Measurements from ENCODE around the gene GMDS. TPM values are rescaled to one million over a fixed set of nuclear protein-coding genes. Genes with fewer than 3 reads are reported as not detected.

Gene GMDS
- total and polyA plus RNA-seq, 4 donors = 7.3 to 28.3 (median 16.1) TPM

DNA sequence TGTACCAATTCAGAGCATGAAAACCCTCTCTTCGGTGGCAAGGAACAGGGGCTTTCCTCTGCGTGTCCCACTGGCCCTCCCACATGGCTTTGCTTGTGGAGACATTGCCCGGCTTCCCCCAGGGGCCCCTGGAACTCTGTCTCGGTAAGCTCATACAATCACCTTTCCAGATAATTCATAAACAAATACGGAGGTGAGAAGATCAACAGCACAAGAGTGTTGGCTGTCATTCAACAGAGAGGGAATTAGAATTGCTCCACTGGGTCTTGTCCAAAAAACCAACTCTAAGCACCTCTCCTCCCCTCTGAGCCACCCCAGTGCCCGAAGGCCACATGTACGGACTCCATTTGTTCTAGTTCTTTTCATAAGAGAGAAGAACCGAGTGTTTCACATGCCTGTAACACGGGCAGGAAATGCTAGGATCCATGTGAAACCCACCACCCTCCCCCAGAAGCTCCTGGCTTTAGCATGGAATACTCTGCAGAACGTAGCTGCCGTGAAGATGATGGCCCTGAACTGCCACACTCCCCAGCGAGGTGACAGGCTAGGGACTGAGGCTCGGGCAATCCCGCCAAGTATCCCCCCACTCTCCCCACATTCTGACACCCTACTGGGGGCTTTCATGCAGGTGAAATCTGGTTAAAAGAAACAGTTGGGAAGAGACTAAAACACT, 660.3 kb downstream of the GMDS start:
- peaks cover 0 to 5% (median 0%) of the 10 kb centered on the region in 4 donors for H3K9me3 ChIP-seq (ENCODE audit: control insufficient read depth in 4 of 4, insufficient read depth in 3 of 4, low read length in 3 of 4)
- 75 to 80% methylated on average over 14 of the region's 14 CpGs for WGBS, 2 donors
- no peaks in the 10 kb centered on the region for H3K36me3 ChIP-seq (ENCODE audit: control insufficient read depth in 4 of 4, insufficient read depth in 4 of 4, low read length in 4 of 4)
- H3K4me1 ChIP-seq (ENCODE audit: control insufficient read depth in 5 of 5, insufficient read depth in 5 of 5, low read length in 5 of 5) = no peaks in the 10 kb centered on the region
- DNase-seq (no peak), ATAC-seq (ENCODE audit: insufficient read depth, low FRiP score) (no peak)
- H3K9ac ChIP-seq (ENCODE audit: insufficient read depth in 1 of 2, low read length in 2 of 2) = no peak overlapping the region
- TF ChIP-seq, protein P1, sequence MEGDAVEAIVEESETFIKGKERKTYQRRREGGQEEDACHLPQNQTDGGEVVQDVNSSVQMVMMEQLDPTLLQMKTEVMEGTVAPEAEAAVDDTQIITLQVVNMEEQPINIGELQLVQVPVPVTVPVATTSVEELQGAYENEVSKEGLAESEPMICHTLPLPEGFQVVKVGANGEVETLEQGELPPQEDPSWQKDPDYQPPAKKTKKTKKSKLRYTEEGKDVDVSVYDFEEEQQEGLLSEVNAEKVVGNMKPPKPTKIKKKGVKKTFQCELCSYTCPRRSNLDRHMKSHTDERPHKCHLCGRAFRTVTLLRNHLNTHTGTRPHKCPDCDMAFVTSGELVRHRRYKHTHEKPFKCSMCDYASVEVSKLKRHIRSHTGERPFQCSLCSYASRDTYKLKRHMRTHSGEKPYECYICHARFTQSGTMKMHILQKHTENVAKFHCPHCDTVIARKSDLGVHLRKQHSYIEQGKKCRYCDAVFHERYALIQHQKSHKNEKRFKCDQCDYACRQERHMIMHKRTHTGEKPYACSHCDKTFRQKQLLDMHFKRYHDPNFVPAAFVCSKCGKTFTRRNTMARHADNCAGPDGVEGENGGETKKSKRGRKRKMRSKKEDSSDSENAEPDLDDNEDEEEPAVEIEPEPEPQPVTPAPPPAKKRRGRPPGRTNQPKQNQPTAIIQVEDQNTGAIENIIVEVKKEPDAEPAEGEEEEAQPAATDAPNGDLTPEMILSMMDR (IDR thresholded peaks at IDR 0.05; ENCODE audit: control extremely low read depth, extremely low read depth) = no peak
- no peak overlapping the region for H3K4me3 ChIP-seq
- no peak overlapping the region for H3K27ac ChIP-seq (ENCODE audit: low read depth in 1 of 2, low read length in 1 of 2)
- peaks cover 0 to 3% (median 3%) of the 10 kb centered on the region in 3 donors for H3K27me3 ChIP-seq (ENCODE audit: control insufficient read depth in 3 of 3, insufficient read depth in 3 of 3, low read length in 2 of 3)

DNA sequence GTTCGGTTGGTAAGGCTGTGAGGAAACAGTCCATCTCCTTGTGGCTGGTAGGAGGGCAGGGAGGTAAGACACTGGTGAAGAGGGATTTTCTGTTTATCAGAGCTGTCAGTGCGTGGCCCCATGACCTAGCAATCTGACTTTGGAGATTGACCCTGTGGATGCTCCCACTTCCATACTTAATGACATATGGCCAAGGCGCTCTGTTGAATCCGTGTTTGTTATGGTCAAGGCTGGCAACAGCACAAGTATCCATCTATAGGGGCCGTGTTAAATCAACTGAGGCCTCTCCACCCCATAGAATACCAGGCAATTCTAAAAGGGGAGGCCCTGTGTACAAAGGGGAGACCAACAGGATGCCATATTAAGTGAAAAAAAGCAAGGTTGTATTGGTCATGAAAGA, 661.3 kb downstream of the GMDS start:
- Histone ChIP-seq H3K4me3 (no peak overlapping the region), H3K9ac (ENCODE audit: insufficient read depth in 1 of 2, low read length in 2 of 2) (no peak overlapping the region), H3K4me1 (ENCODE audit: control insufficient read depth in 5 of 5, insufficient read depth in 5 of 5, low read length in 5 of 5) (peaks cover 0 to 2% (median 0%) of the 10 kb centered on the region in 5 donors), H3K9me3 (ENCODE audit: control insufficient read depth in 4 of 4, insufficient read depth in 3 of 4, low read length in 3 of 4) (peaks cover 0 to 5% (median 0%) of the 10 kb centered on the region in 4 donors), H3K27ac (ENCODE audit: low read depth in 1 of 2, low read length in 1 of 2) (no peak overlapping the region), H3K27me3 (ENCODE audit: control insufficient read depth in 3 of 3, insufficient read depth in 3 of 3, low read length in 2 of 3) (peaks cover 0 to 3% (median 3%) of the 10 kb centered on the region in 3 donors), H3K36me3 (ENCODE audit: control insufficient read depth in 4 of 4, insufficient read depth in 4 of 4, low read length in 4 of 4) (no peaks in the 10 kb centered on the region)
- TF ChIP-seq, protein P1 (IDR thresholded peaks at IDR 0.05; ENCODE audit: control extremely low read depth, extremely low read depth) = no peak
- ATAC-seq (ENCODE audit: insufficient read depth, low FRiP score) = no peak
- DNase-seq = no peak
- WGBS, 2 donors = 72 to 86% methylated on average over 5 of the region's 5 CpGs

DNA sequence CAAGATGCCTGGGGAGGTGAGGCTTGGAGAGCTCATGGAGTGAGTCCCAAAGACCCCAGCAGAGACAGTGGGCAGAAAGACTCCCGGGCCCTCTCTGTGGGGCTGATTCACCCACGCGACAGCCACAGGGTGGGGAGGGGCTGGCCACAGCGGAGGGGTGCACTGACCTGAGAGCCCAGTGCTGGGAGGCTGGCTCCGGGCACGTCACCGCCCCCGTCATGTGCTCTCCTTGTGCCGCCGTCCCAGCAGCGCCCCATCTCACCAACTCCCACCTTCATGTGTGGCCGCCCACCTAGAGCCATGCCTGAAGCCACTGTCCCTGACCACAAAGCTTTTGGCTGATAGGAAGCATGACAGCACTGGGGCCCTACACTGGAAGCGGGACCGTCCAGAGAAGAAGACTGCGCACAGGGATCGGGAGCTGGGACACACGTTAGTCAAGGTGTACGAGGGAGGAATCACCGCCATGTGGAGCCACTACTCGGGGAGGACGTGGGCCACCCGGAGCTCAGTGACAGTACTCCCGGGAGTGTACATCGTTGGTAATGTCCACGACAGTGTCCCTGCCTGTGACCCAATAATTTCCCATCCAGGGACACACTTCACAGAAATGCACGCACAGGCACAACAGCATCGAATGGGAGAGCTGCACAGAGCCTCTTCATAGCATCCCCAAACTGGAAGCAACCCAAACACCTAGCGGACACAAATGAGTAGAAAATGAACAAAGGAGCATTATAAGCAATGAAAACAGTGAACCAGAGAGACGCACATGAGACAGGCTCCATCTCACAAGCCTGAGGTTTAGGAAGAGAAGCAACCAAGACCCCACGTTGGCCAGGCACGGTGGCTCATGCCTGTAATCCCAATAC, 664.0 kb downstream of the GMDS start:
- peaks cover 0 to 3% (median 0%) of the 10 kb centered on the region in 3 donors for H3K27me3 ChIP-seq (ENCODE audit: control insufficient read depth in 3 of 3, insufficient read depth in 3 of 3, low read length in 2 of 3)
- H3K27ac ChIP-seq (ENCODE audit: low read depth in 1 of 2, low read length in 1 of 2) = no peak overlapping the region
- no peak overlapping the region for H3K4me3 ChIP-seq
- peaks cover 0 to 5% (median 0%) of the 10 kb centered on the region in 4 donors for H3K9me3 ChIP-seq (ENCODE audit: control insufficient read depth in 4 of 4, insufficient read depth in 3 of 4, low read length in 3 of 4)
- TF ChIP-seq, protein P1 (IDR thresholded peaks at IDR 0.05; ENCODE audit: control extremely low read depth, extremely low read depth) = no peak
- no peak for ATAC-seq (ENCODE audit: insufficient read depth, low FRiP score)
- H3K9ac ChIP-seq (ENCODE audit: insufficient read depth in 1 of 2, low read length in 2 of 2) = no peak overlapping the region
- 91 to 94% methylated on average over 30 to 31 of the region's 31 CpGs for WGBS, 2 donors
- peaks cover 0 to 2% (median 0%) of the 10 kb centered on the region in 5 donors for H3K4me1 ChIP-seq (ENCODE audit: control insufficient read depth in 5 of 5, insufficient read depth in 5 of 5, low read length in 5 of 5)
- no peak for DNase-seq
- no peaks in the 10 kb centered on the region for H3K36me3 ChIP-seq (ENCODE audit: control insufficient read depth in 4 of 4, insufficient read depth in 4 of 4, low read length in 4 of 4)

Data from lung (tissue), 12 donors.